22Rv1 (cell line): ENCODE results near the gene MORN1.

Source experiments
- CTCF ChIP-seq: fragments of 450-650 bp; IDR thresholded peaks from 2 replicates; pipeline ENCODE4 v1.5.1; 2017; ENCODE audit warnings: mild to moderate bottlenecking
- ZFX ChIP-seq: fragments of 450-650 bp; IDR thresholded peaks from 2 replicates; pipeline ENCODE4 v1.6.1; 2017; ENCODE audit warnings: antibody characterized with exemption, borderline replicate concordance

GRCh38 chr1:2394220-2394619, 2.9 kb upstream of the MORN1 start:
- TF ChIP-seq CTCF (no peak), ZFX (no peak)
